Neural progenitor cell (in vitro differentiated cells): Measurements from ENCODE around the gene SEMA4A. TPM values are rescaled to one million over a fixed set of nuclear protein-coding genes. Genes with fewer than 3 reads are reported as not detected.

Experiments used
- DNase-seq: peaks from one replicate; pipeline ENCODE4 v3.0.0-alpha.2; 2016; ENCODE audit warnings: low spot score
- H2AFZ ChIP-seq: fragments of 200-600 bp; sonication (generic); replicated peaks from 2 replicates; pipeline ENCODE4 v1.6.1; 2016; ENCODE audit warnings: antibody characterized with exemption
- H3F3A ChIP-seq: fragments of 200-600 bp; sonication (generic); 2 replicates; pipeline ENCODE4 v1.6.1; 2016; ENCODE audit warnings: antibody characterized with exemption, low read depth
- H3K27ac ChIP-seq: fragments of 200-600 bp; sonication (generic); 2 replicates; pipeline ENCODE4 v1.5.1; 2016; ENCODE audit warnings: mild to moderate bottlenecking
- H3K27me3 ChIP-seq: fragments of 200-600 bp; sonication (generic); 2 replicates; pipeline ENCODE4 v1.6.1; 2016; ENCODE audit warnings: mild to moderate bottlenecking, moderate library complexity
- H3K36me3 ChIP-seq: fragments of 200-600 bp; sonication (generic); 2 replicates; pipeline ENCODE4 v1.5.1; 2016
- H3K4me1 ChIP-seq: fragments of 200-600 bp; sonication (generic); 2 replicates; pipeline ENCODE4 v1.6.1; 2016; ENCODE audit warnings: mixed run types
- H3K4me2 ChIP-seq: fragments of 200-600 bp; sonication (generic); 2 replicates; pipeline ENCODE4 v1.6.1; 2016
- H3K4me3 ChIP-seq: fragments of 200-600 bp; sonication (generic); 2 replicates; pipeline ENCODE4 v1.5.1; 2016
- H3K79me2 ChIP-seq: fragments of 200-600 bp; sonication (generic); 2 replicates; pipeline ENCODE4 v1.6.1; 2016; ENCODE audit warnings: low read depth
- H3K9ac ChIP-seq: fragments of 200-600 bp; sonication (generic); 2 replicates; pipeline ENCODE4 v1.6.1; 2016
- H3K9me3 ChIP-seq: fragments of 200-600 bp; sonication (generic); 2 replicates; pipeline ENCODE4 v1.5.1; 2016; ENCODE audit warnings: low read depth
- H4K20me1 ChIP-seq: fragments of 200-600 bp; sonication (generic); 2 replicates; pipeline ENCODE4 v1.6.1; 2016; ENCODE audit warnings: low read depth
- H3K27ac Mint-ChIP-seq: 3 replicates; pipeline ENCODE4 v1.8.0; 2021; ENCODE audit warnings: mixed read lengths
- H3K27me3 Mint-ChIP-seq: 2 replicates; pipeline ENCODE4 v1.8.0; 2022; ENCODE audit warnings: low read depth, mild to moderate bottlenecking, inconsistent platforms, moderate library complexity, mixed read lengths; ENCODE audit not compliant: insufficient read depth
- H3K36me3 Mint-ChIP-seq: 3 replicates; pipeline ENCODE4 v1.8.0; 2021; ENCODE audit warnings: mixed read lengths
- H3K4me1 Mint-ChIP-seq: 3 replicates; pipeline ENCODE4 v1.8.0; 2021; ENCODE audit warnings: mixed read lengths
- H3K4me3 Mint-ChIP-seq: 3 replicates; pipeline ENCODE4 v1.8.0; 2021; ENCODE audit warnings: mild to moderate bottlenecking, moderate library complexity, mixed read lengths
- H3K9me3 Mint-ChIP-seq: 3 replicates; pipeline ENCODE4 v1.8.0; 2020; ENCODE audit warnings: mixed read lengths
- EZH2 ChIP-seq: fragments of 200-600 bp; sonication (generic); IDR thresholded peaks from 2 replicates; pipeline ENCODE4 v1.6.1; 2017; ENCODE audit warnings: antibody characterized with exemption, mild to moderate bottlenecking, moderate library complexity
- EZH2phosphoT487 ChIP-seq: fragments of 200-600 bp; sonication (generic); IDR thresholded peaks from 2 replicates; pipeline ENCODE4 v1.6.1; 2017; ENCODE audit warnings: antibody characterized with exemption
- total RNA-seq: library from RNA; depleted of rRNA; stranded (reverse); fragments of >200 nt; gene quantifications from 2 replicates; pipeline ENCODE4 v1.2.3, GENCODE V29; 2015; ENCODE audit warnings: low replicate concordance
- TF ChIP-seq, protein P1 (sequence below): fragments of 200-600 bp; sonication (generic); IDR thresholded peaks from 2 replicates; pipeline ENCODE4 v1.5.1; 2017; ENCODE audit warnings: antibody characterized with exemption, mild to moderate bottlenecking

SEMA4A gene
- total RNA-seq, 1 donor from 2014 or later, result 0.69 TPM

DNA sequence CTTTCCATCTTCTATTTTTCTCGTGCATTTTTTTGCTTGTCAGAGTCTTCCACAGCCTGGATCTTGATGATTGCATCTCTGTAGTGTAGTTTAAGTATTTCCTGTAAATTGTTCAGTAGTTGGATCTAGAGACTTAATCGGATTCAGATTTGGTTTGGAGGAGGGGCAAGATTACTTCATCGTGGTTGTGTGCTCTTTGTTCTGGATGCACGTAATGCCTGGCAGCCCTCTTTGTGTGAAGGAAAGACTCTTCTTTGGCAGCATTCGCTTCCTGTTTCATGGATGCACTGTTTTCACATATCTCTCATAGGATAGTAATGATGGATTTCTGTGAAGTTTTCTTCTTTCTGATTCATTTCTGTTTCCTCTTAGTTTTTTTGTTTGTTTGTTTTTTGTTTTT is 14.2 kb downstream of the SEMA4A start:
- TF ChIP-seq EZH2phosphoT487 (no peak), EZH2 (no peak)
- TF ChIP-seq, protein P1, sequence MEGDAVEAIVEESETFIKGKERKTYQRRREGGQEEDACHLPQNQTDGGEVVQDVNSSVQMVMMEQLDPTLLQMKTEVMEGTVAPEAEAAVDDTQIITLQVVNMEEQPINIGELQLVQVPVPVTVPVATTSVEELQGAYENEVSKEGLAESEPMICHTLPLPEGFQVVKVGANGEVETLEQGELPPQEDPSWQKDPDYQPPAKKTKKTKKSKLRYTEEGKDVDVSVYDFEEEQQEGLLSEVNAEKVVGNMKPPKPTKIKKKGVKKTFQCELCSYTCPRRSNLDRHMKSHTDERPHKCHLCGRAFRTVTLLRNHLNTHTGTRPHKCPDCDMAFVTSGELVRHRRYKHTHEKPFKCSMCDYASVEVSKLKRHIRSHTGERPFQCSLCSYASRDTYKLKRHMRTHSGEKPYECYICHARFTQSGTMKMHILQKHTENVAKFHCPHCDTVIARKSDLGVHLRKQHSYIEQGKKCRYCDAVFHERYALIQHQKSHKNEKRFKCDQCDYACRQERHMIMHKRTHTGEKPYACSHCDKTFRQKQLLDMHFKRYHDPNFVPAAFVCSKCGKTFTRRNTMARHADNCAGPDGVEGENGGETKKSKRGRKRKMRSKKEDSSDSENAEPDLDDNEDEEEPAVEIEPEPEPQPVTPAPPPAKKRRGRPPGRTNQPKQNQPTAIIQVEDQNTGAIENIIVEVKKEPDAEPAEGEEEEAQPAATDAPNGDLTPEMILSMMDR, result no peak
- H3K27ac Mint-ChIP-seq, result peak overlapping the region; percentile 78
- H3K27me3 ChIP-seq, result no peaks in the 10 kb centered on the region
- H3K9ac ChIP-seq, result no peak overlapping the region
- no peak overlapping the region for H3K4me3 ChIP-seq
- H3K36me3 ChIP-seq, result no peaks in the 10 kb centered on the region
- no peaks in the 10 kb centered on the region for H3K4me1 ChIP-seq
- H3K27ac ChIP-seq, result no peak overlapping the region
- no peak overlapping the region for H3K4me2 ChIP-seq
- peaks cover 3% of the 10 kb centered on the region for H3K27me3 Mint-ChIP-seq
- peaks cover 2% of the 10 kb centered on the region for H3K9me3 Mint-ChIP-seq
- H3K79me2 ChIP-seq, result no peaks in the 10 kb centered on the region
- no peak overlapping the region for H3K4me3 Mint-ChIP-seq
- H3K9me3 ChIP-seq, result no peaks in the 10 kb centered on the region
- H3K4me1 Mint-ChIP-seq, result peaks cover 8% of the 10 kb centered on the region
- H3F3A ChIP-seq, result no peaks in the 10 kb centered on the region
- H2AFZ ChIP-seq, result peak overlapping the region; percentile 47
- no peak for DNase-seq
- peaks cover 3% of the 10 kb centered on the region for H3K36me3 Mint-ChIP-seq
- no peaks in the 10 kb centered on the region for H4K20me1 ChIP-seq

DNA sequence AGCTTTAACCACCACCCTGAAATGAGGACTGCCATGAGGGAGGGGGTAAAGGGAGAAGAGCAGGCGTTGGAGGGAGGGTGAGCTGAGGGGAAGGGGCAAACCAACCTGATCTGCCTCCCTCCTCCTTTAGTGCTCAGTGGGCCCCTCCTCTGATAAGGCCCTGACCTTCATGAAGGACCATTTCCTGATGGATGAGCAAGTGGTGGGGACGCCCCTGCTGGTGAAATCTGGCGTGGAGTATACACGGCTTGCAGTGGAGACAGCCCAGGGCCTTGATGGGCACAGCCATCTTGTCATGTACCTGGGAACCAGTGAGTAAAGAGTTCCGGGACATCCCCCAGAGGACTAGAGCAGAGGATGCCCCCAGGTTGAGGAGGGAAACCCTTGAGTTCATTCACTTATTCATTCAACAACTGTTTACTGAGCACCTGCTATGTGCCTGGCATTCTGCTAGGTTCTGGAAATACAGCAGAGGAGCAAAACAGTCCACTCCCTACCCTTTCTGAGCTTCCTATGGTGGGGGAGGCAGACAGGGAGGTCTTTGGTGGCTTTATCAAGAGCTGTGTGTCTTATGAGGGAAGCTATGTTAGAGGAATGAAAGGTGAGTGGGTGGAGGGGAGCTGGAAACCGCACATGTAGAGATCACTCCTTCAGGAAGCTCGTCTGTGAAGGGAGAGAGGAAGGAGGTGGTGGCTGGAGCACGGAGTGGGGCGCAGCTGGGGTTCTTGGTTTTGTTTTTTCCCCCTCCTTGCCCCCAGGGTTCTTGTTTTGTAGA is 19.5 kb downstream of the SEMA4A start:
- Histone ChIP-seq H3K4me2 (no peak overlapping the region), H3K79me2 (no peaks in the 10 kb centered on the region), H3F3A (no peaks in the 10 kb centered on the region), H3K9ac (no peak overlapping the region), H3K4me3 (no peak overlapping the region), H3K9me3 (no peaks in the 10 kb centered on the region), H3K36me3 (no peaks in the 10 kb centered on the region), H4K20me1 (no peaks in the 10 kb centered on the region), H3K27me3 (no peaks in the 10 kb centered on the region), H3K27ac (no peak overlapping the region), H2AFZ (no peak overlapping the region), H3K4me1 (peaks cover 7% of the 10 kb centered on the region)
- no peaks in the 10 kb centered on the region for H3K9me3 Mint-ChIP-seq
- peaks cover 6% of the 10 kb centered on the region for H3K4me1 Mint-ChIP-seq
- no peak for DNase-seq
- H3K27ac Mint-ChIP-seq, result no peak overlapping the region
- TF ChIP-seq EZH2phosphoT487 (no peak), EZH2 (no peak)
- TF ChIP-seq, protein P1, result no peak
- H3K4me3 Mint-ChIP-seq, result no peak overlapping the region
- H3K36me3 Mint-ChIP-seq, result peaks cover 1% of the 10 kb centered on the region
- peaks cover 10% of the 10 kb centered on the region for H3K27me3 Mint-ChIP-seq

DNA sequence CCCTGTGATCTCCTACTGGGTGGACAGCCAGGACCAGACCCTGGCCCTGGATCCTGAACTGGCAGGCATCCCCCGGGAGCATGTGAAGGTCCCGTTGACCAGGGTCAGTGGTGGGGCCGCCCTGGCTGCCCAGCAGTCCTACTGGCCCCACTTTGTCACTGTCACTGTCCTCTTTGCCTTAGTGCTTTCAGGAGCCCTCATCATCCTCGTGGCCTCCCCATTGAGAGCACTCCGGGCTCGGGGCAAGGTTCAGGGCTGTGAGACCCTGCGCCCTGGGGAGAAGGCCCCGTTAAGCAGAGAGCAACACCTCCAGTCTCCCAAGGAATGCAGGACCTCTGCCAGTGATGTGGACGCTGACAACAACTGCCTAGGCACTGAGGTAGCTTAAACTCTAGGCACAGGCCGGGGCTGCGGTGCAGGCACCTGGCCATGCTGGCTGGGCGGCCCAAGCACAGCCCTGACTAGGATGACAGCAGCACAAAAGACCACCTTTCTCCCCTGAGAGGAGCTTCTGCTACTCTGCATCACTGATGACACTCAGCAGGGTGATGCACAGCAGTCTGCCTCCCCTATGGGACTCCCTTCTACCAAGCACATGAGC is 23.3 kb downstream of the SEMA4A start:
- Mint-ChIP-seq H3K27ac (no peak overlapping the region), H3K27me3 (peaks cover 10% of the 10 kb centered on the region), H3K36me3 (no peaks in the 10 kb centered on the region), H3K9me3 (no peaks in the 10 kb centered on the region), H3K4me1 (peaks cover 26% of the 10 kb centered on the region), H3K4me3 (no peak overlapping the region)
- H3F3A ChIP-seq, result peaks cover 15% of the 10 kb centered on the region
- peaks cover 17% of the 10 kb centered on the region for H3K27me3 ChIP-seq
- TF ChIP-seq EZH2phosphoT487, result no peak
- H3K9ac ChIP-seq, result no peak overlapping the region
- no peak overlapping the region for H2AFZ ChIP-seq
- no peak for DNase-seq
- H4K20me1 ChIP-seq, result no peaks in the 10 kb centered on the region
- no peak overlapping the region for H3K4me3 ChIP-seq
- H3K4me1 ChIP-seq, result peaks cover 13% of the 10 kb centered on the region
- no peak overlapping the region for H3K27ac ChIP-seq
- H3K9me3 ChIP-seq, result no peaks in the 10 kb centered on the region
- no peak overlapping the region for H3K4me2 ChIP-seq
- H3K36me3 ChIP-seq, result no peaks in the 10 kb centered on the region
- H3K79me2 ChIP-seq, result no peaks in the 10 kb centered on the region
